ENCODE results near the gene CPEB3. TPM values are rescaled to one million over a fixed set of nuclear protein-coding genes. Genes with fewer than 3 reads are reported as not detected.
A peak's percentile ranks its signal among the peaks of the same experiment; 100 is the strongest.

The CPEB3 gene
- total RNA-seq, 2 experiments from 2014 or later, result 1.2 to 1.3 TPM

- no peaks in the 10 kb centered on the region for H3K27me3 ChIP-seq (ENCODE audit: control insufficient read depth in 1 of 2, insufficient read depth in 2 of 2, low read length in 2 of 2)
- H3K4me3 Mint-ChIP-seq, result peak overlapping the region; percentile 92
- POLR2A ChIA-PET, result interaction anchor here (4.7 kb wide), 1 partner anchor 51 kb away, joined by 28 read pairs; the partner anchor contains the start of genes CPEB3 and MARCHF5
- no peaks in the 10 kb centered on the region for H3K36me3 ChIP-seq (ENCODE audit: insufficient read depth, low read length)
- peaks cover 9% of the 10 kb centered on the region for H3K36me3 Mint-ChIP-seq (ENCODE audit: low read depth)
- H3K27me3 Mint-ChIP-seq, result no peaks in the 10 kb centered on the region
- DNase-seq, result peak in 11 of 14 experiments; percentile 8 to 67 (median 34)
- H3K27ac ChIP-seq (ENCODE audit: low read depth in 1 of 2, low read length in 2 of 2), result peak overlapping the region in 1 of 2 donors; percentile 1
- H3K9me3 Mint-ChIP-seq, result no peaks in the 10 kb centered on the region
- H3K9me3 ChIP-seq (ENCODE audit: control insufficient read depth in 1 of 2, insufficient read depth in 1 of 2, low read length in 2 of 2), result no peaks in the 10 kb centered on the region
- TF ChIP-seq CTCF (IDR thresholded peaks at IDR 0.05), result no peak
- peaks cover 16% of the 10 kb centered on the region for H3K4me1 ChIP-seq (ENCODE audit: insufficient read depth, low read length)
- ATAC-seq (ENCODE audit: poor library complexity), result peak; percentile 61
- H3K4me3 ChIP-seq (ENCODE audit: low read length), result peak overlapping the region; percentile 86
- H3K27ac Mint-ChIP-seq, result peak overlapping the region; percentile 58
- CTCF ChIA-PET, result no interaction called here
- intact Hi-C loops (cut with DNase I, micrococcal nuclease), result loop anchor here (5.0 kb wide), 1 partner anchor 53 kb away; the partner anchor contains the start of genes CPEB3 (in 2 of the 2) and MARCHF5 (in 2 of the 2)
- peaks cover 44% of the 10 kb centered on the region for H3K4me1 Mint-ChIP-seq (ENCODE audit: low read depth)
These were observed 51.1 kb downstream of the CPEB3 start for GRCh38 chr10:92239600-92240288.

- no peaks in the 10 kb centered on the region for H3K27me3 ChIP-seq (ENCODE audit: control insufficient read depth in 1 of 2, insufficient read depth in 2 of 2, low read length in 2 of 2)
- no peak overlapping the region for H3K27ac ChIP-seq (ENCODE audit: low read depth in 1 of 2, low read length in 2 of 2)
- peaks cover 16% of the 10 kb centered on the region for H3K4me1 ChIP-seq (ENCODE audit: insufficient read depth, low read length)
- TF ChIP-seq CTCF (IDR thresholded peaks at IDR 0.05), result no peak
- no peaks in the 10 kb centered on the region for H3K9me3 ChIP-seq (ENCODE audit: control insufficient read depth in 1 of 2, insufficient read depth in 1 of 2, low read length in 2 of 2)
- ChIA-PET CTCF (no interaction called here), POLR2A (interaction anchor here (4.7 kb wide), 1 partner anchor 52 kb away, joined by 28 read pairs; the partner anchor contains the start of genes CPEB3 and MARCHF5)
- Mint-ChIP-seq H3K4me3 (peak overlapping the region; percentile 87), H3K9me3 (no peaks in the 10 kb centered on the region), H3K27ac (no peak overlapping the region), H3K27me3 (no peaks in the 10 kb centered on the region), H3K36me3 (ENCODE audit: low read depth) (peaks cover 9% of the 10 kb centered on the region), H3K4me1 (ENCODE audit: low read depth) (peaks cover 44% of the 10 kb centered on the region)
- peak overlapping the region; percentile 86 for H3K4me3 ChIP-seq (ENCODE audit: low read length)
- H3K36me3 ChIP-seq (ENCODE audit: insufficient read depth, low read length), result peaks cover 4% of the 10 kb centered on the region
- intact Hi-C loops (cut with DNase I, micrococcal nuclease), result loop anchor here in 1 of 2 experiments (5.0 kb wide), 1 partner anchor 53 kb away; the partner anchor contains the start of genes CPEB3 and MARCHF5
- ATAC-seq (ENCODE audit: poor library complexity) (no peak), DNase-seq (no peak)
These were observed 51.7 kb downstream of the CPEB3 start for GRCh38 chr10:92239151-92239599.

DNA sequence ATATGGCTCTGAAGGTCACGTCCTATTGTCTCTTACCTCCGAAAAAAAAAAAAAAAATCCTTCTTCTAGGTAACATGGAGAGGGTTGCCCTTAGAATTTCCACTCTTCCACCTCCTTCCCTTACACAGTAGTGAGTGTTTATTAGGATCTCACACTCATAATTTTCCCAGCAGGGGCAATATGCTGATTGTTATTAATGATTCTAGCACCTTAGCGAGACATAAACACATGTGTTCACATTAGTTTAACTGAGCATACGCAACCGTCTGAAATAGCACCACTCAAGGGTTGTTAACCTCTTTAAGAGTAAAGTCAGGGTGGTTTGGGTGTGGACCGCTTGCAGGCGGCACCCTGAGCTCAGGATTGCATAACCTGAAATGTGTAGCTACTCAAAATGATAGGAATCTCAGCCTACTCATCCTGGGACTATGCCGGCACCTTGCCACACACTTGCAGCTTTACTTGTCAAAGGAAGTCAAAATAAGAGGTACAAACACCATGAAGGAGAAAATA, 52.2 kb downstream of the CPEB3 start:
- H3K27ac Mint-ChIP-seq, result no peak overlapping the region

More for the DNA sequence above, 52.2 kb downstream of the CPEB3 start:
- TF ChIP-seq CTCF (IDR thresholded peaks at IDR 0.05), result no peak
- DNase-seq (no peak), ATAC-seq (ENCODE audit: poor library complexity) (no peak)
- Mint-ChIP-seq H3K27me3 (no peaks in the 10 kb centered on the region), H3K36me3 (ENCODE audit: low read depth) (peaks cover 9% of the 10 kb centered on the region), H3K4me1 (ENCODE audit: low read depth) (peaks cover 44% of the 10 kb centered on the region), H3K9me3 (no peaks in the 10 kb centered on the region), H3K4me3 (peak overlapping the region; percentile 87)
- H3K9me3 ChIP-seq (ENCODE audit: control insufficient read depth in 1 of 2, insufficient read depth in 1 of 2, low read length in 2 of 2), result no peaks in the 10 kb centered on the region
- peak overlapping the region; percentile 86 for H3K4me3 ChIP-seq (ENCODE audit: low read length)
- no peaks in the 10 kb centered on the region for H3K27me3 ChIP-seq (ENCODE audit: control insufficient read depth in 1 of 2, insufficient read depth in 2 of 2, low read length in 2 of 2)
- peaks cover 4% of the 10 kb centered on the region for H3K36me3 ChIP-seq (ENCODE audit: insufficient read depth, low read length)
- H3K4me1 ChIP-seq (ENCODE audit: insufficient read depth, low read length), result peaks cover 16% of the 10 kb centered on the region
- CTCF ChIA-PET, result interaction anchor here (0.5 kb wide), 1 partner anchor 607 kb away, joined by 3 read pairs; no protein-coding TSS in a partner anchor
- intact Hi-C loops (cut with DNase I, micrococcal nuclease), result loop anchor here in 1 of 2 experiments (5.0 kb wide), 1 partner anchor 54 kb away; the partner anchor contains the start of genes CPEB3 and MARCHF5
- POLR2A ChIA-PET, result interaction anchor here (0.5 to 4.7 kb wide), 2 partner anchors 40 to 53 kb away, joined by 3 to 28 read pairs; partner anchors contain the start of genes CPEB3 and MARCHF5
- H3K27ac ChIP-seq (ENCODE audit: low read depth in 1 of 2, low read length in 2 of 2), result no peak overlapping the region
